DMS79 treated with DMSO at 0.1 percent for 48 hours (cell line): ENCODE data around the gene AMN.

Source experiments
- DNase-seq: peaks from one replicate; lab custom pipeline; 2025; lab: John Stamatoyannopoulos, UW

AMN gene

DNA sequence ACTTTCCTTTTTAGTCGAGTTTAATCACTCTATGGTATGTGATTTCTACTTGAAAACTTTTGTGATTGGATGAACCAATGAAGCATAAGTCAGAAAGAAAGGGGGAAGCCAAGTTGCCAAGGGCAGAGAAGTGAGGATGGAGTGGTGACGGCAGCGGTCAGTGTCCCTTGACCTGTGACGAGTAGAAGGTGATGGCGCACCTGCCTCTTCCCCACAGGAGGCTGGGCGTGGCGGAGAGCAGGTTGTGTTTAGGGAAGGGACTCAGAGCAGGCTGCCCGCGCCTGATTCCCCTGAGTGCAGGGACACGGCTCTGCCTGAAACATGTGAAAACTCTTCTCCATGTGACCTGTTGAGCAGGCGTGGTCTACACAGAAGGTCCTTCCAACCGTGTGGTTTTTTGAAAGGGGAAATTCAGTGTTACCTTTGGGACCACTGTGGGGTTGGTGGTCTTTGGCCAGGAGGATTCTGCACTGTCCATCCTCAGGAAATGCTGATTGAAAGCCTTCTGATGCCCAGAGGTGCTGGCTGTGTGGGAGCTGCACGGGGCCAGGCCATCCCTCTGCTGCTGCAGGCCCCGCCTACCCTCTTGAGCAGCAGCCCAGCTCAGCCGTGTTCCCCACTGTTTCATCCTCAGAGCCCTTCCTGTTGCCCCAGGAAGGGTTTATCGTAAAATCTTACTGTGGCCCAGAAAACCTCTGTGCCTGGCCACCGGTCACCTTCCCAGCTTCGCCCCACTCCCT, 23.5 kb upstream of the AMN start:
- no peak for DNase-seq

DNA sequence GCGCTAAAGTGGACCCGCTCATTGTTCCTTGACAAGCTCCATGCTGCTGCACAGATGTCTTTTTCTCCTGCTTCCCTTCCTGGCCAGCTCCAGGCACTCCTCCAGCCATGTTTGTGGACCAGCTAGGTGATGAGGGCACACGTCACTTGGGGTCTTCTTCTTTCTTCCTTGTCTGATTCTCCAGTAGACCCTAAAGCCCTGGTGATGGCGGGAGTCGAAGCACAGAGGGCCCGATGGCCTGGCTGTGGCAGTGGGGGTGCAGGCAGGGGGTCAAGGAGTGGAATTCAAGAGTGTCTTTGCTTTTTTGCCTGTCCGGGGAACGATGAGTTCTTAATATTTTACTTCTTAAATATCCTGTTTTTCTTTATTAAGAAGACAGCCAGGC, 23.0 kb upstream of the AMN start:
- no peak for DNase-seq

DNA sequence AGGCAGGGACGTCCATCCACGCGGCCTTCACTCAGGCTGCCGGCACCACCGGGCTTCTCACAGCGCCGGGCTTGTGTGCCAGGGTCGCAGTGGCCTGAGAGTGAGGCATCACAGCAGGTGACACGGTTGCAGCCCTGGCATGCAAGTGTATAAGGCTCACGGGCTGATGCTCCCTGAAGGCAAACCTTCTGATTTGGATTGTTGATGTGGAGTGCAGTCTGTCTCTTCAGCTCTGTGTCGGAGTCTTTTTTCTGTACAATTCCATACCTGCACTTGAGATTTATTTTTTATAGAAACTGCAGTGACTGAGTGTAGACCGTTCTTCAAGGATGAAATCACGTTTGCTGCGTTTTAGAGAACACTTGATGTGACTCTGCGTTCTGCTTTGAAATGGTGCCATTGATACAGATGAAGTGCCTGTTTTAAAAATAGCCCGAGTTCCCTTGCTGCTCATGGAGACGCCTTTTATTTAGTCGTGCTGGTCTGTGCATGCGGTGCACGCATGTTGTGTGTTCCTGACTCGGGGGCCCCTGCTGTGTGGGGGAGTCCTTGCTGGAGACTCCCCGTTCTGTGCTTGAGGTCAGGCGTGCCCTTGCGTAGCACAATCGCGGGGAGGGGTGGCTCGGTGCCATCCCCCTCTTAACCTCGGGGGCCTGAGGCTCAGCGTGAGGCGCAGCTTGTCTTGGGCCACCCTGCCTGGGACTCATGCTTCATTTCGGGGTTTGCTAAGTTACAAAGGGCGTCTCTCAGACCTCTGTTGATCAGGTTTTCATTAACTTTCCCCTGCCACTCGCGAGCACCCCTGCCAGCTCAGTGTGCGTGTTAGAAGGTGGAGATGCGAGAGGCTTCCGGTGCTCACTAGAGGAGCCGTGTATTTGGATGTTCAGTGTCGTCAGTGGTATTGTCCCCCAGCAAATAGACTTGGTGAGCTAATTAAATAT, 21.6 kb upstream of the AMN start:
- DNase-seq = peak; percentile 29

DNA sequence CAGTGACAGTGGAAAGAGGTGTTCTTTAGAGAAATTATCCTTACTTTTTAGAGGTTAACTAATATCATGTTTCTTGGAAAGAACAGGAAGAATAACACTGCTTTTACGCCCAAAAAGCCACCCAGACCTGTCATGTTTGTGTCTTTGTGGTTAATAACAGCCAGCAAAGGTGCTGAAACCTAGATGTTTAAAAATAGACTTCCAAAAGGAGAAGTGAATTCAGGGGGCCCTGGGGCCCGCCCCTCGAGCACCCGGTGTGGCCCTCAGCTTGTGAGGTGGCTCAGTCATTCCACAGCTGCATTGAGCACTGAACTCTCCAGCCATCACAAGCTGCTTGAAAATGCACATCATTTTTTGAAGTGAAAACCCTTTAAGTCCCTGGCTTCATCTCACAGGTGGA, 20.8 kb upstream of the AMN start:
- no peak for DNase-seq

DNA sequence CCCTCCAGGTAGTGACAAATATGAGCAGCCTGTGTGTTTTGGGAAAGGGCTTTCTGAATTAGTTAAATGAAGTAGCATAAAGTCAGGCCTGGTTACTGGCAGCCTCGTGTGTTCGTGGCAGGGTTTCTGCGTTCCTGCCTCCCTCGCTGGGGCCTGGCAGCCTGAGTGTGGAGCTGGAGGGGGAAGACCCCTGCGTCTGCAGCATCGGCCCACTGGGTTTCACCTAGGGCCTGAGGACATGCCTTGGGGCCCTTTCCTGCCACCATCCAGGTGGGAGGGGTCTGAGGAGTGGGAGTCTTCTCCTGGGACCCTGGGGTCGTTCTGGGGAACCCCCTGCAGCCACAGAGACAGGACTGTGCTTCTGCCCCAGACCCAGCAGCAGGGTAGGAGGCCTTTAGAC, 20.4 kb upstream of the AMN start:
- DNase-seq = no peak

DNA sequence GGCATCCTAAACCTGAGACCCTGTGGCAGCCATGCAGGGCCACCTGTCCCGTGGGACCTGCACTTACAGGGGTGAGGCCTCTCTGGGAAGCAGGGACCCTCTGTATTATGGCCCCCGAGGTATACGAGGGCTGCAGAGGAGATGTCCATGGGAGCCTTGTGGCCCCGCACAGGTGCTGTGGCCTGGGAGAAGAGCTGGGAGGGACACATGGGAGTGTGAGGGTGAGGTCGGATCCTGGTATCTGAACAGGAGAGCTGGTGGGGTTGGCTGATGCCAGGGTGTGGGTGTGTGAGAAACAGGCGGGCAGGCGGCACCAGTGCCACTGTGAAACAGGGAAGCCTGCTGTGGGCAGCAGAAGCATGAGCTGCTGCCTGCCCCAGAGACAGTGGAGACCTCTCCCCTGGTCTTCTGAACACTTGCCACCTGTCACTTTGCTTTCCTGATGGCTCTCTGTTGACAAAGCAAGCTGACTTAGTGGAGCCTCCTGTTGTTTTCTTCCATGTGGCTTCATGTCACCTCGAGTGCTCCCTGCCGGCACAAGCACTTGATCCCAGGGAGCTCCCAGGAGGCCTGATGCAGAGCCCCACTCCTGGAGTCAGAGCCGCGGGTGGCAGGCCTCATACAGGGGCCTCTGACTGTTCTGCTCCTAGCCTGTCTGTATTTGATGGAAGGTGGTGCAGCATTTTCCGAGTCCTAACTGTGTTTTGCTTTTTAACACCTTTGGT, 19.8 kb upstream of the AMN start:
- DNase-seq = no peak

DNA sequence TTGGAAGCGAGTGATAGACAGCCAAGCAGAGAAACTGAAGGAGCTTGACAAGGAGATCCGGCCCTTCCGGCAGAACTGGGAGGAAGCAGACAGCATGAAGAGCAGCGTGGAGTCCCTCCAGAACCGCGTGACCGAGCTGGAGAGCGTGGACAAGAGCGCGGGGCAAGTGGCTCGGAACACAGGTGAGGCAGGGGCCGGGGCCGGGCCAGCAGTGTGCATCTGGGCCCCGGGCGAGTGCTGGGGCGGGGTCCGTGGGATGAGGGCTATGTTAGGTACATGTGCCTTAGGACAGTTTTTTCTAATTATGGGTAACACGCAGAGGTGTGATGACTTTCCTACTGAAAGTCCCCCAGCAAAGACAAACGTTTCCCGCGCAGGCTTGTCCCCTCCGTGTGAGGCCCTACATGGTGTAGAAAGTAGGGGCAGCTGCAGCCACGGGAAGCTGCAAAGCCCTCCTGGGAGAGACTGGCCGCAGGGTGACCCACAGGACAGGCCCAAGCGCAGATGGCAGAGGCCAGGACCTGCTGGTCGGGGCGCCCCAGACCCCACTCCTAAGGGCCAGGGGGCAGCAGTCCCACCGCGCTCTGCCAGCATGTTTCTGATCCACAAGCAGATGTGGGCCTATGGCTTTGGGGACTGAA, 19.1 kb upstream of the AMN start:
- no peak for DNase-seq

DNA sequence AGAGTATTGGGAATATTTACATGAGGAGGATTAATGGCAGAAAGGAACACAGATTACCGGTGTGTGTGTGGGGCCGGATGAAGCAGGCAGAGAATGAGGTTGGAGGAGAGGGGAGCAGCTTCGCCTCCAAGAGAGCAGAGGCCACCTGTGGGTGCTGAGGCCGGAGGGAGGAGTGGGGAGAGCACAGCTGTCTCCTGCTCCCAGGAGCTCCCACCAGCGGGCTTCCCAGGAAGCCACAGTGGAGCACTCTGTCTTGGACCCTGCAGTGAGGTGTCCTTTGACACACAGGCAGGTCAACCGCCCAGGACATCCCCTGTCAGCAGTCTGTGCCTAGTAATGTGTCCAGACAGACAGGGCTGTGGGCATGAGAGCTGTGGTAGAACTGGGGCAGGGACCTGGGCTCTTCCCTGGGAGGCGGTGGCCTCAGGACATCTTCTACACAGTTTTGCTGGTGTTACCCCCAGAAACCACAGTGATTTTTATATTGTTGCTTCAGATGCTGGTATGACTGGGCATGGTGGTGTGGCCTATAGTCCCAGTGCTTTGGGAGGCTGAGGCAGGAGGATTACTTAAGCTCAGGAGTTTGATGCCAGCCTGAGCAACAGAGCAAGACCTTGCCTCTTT, 18.5 kb upstream of the AMN start:
- no peak for DNase-seq

DNA sequence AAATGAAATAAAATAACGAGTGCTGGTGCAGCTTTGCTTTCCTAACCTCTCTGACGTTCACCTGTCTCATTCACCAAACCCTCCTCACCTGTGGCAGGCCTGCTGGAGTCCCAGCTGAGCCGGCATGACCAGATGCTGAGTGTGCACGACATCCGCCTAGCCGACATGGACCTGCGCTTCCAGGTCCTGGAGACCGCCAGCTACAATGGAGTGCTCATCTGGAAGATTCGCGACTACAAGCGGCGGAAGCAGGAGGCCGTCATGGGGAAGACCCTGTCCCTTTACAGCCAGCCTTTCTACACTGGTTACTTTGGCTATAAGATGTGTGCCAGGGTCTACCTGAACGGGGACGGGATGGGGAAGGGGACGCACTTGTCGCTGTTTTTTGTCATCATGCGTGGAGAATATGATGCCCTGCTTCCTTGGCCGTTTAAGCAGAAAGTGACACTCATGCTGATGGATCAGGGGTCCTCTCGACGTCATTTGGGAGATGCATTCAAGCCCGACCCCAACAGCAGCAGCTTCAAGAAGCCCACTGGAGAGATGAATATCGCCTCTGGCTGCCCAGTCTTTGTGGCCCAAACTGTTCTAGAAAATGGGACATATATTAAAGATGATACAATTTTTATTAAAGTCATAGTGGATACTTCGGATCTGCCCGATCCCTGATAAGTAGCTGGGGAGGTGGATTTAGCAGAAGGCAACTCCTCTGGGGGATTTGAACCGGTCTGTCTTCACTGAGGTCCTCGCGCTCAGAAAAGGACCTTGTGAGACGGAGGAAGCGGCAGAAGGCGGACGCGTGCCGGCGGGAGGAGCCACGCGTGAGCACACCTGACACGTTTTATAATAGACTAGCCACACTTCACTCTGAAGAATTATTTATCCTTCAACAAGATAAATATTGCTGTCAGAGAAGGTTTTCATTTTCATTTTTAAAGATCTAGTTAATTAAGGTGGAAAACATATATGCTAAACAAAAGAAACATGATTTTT, 17.1 kb upstream of the AMN start:
- DNase-seq = no peak

DNA sequence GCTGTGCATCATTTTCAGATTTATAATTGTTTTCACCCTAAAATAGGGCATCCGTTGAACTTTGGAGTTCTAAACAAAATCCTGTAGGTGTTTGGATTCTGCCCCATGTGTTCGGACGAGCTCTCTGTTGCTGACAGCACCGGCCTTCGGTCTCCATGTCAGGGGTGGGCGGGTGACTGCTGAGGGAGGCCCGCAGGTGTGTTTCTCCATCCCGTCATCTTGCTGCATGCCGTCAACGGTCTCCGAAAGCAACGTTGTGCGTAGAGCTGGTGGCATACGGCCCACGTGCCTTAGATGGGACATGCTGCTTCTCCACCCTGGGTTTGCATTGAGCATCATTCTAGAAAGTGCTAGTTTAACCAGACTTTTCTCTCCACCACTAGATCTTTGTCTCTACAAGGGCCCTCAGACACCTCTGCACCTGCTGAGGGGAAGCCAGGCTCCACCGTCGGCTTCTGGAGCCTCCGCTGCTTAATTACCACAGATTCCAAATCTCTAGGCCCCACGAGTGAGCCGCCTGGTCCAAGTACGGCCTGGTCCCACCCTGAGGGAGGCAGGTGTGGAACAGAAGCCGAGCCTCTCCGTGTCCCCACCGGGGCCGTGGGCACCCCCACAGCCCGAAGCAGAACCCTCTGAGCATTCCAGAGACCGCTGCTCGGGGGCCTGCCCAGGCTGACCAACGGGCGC, 15.7 kb upstream of the AMN start:
- no peak for DNase-seq

DNA sequence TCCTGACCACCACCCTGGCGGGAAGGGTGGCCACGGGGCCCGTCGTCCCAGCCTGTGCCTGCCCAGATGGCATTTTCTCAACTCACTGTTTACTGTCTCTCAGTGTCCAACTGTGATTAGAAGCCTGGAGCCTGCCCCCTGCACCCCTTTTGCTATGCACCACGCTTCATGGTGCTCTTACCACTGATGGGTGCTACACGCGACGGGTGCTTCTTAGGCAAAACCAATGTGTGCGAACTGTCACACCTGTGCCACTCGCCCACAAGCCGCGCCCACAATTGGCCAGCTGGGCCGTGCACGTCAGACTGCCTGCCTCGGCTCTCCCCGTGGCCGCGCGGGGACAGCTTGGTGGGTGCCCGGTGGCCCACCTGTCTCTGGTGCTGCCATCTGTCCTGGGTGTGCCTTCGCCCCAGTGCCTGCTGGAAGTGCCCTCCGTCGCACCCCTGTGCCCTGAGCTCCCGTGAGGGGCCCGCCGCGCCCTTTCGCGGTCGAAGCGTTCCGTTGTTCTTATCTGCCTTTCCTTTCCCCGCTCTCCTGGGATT, 15.1 kb upstream of the AMN start:
- DNase-seq = no peak

DNA sequence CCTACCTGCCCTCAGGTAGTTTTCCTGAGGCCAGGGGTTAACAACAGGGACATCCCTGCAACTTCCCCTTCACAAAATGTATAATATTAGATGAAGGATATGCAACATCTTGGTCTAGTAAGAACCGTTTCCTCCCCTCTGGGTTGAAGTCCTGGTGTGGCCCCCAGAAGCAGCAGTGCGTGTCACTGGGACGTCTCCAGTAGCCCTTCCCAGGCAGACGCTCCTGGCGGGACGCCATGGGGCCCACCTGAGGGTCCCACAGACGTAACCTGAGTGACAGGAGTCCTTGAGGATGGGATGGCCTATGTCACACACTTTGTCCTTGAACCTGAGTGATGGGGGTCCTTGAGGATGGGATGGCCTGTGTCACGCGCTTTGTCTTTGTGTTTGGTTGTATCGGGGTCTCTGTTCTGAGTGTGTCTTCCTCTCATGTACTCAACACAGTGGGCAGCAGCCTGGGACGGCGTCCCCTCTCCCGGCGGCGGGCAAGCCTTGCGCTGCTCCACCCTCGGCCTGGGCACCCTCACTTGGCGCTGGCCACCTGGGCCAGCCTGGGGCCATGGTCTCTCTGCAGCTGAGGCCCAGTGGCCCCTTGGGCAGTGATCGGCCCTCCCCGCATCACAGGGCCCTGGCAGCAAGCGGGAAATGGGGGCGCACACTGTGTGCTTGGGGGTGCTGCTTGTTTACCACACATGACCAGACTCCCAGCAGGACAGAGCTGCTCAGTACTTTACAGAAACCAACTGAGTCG, 14.3 kb upstream of the AMN start:
- DNase-seq = no peak

DNA sequence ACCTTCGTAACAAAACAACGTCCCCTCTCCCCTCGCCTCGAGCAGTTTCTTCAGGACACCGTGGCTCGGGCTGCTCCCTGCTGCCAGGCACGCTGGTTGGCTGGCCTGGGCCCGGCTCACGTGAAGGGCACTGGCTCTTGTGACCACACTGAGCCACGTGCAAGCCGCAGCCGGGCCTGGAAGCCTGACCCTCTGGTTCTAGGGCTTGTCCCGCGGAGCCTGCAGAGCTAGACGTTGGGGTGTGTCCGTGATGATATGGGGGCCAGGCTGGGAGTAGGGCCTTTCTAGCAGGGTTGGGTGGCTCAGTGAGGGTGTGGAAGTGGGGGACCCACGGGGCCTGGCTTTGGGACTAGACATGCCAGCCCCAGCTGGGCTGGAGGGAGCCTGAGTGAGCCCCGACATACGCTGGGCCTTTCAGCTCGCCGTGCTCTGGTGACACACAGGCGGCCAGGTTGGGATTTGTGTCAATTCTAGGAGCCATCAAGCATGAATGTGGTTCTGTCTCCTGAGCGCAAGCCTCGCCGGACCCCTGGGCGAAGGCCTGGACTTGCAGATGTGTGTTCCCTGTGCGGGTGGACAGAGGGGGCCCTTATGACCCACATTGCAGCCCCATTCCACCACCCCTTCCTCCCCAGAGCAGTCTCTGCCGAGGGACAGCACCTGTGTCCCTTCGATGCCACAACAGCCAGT, 13.6 kb upstream of the AMN start:
- peak; percentile 51 for DNase-seq

DNA sequence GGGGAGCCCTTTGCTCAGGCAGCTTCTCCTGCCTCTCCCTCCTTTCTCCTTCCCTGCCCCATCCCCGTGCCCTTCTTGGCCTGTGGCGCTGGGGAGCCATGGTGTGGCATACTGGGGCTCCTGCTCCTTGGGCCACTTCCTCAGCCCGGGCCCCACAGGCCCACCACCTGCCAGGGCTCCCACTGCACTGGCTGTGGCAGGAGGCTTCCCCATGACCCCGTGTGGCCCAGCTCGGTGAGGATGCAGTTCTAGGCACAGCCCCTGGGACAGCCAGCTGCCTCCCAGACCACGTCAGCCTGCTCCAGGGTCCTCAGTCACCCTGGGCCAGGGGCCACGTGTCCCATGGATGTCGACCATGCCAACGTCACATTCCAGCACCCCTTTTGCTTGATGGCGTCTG, 13.0 kb upstream of the AMN start:
- no peak for DNase-seq

DNA sequence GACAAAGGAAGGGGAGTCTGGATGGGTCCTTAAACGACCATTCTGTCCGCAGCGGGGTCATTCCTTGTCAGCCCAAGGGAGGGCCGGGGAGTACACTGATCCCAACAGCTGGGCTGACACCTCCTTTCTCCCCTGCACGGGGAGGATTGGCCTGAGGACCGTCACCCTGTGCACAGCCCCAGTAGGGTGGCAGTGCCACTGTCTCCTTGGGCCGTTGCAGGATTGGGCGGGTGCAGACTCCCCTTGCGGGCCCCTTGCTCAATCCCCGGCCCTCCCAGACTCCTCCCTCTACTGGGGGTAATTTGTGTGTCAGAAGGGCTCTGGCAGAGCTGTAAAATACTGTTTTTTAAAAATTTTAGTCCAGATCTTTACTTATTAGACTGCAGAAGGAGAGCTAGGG, 12.6 kb upstream of the AMN start:
- DNase-seq = no peak

DNA sequence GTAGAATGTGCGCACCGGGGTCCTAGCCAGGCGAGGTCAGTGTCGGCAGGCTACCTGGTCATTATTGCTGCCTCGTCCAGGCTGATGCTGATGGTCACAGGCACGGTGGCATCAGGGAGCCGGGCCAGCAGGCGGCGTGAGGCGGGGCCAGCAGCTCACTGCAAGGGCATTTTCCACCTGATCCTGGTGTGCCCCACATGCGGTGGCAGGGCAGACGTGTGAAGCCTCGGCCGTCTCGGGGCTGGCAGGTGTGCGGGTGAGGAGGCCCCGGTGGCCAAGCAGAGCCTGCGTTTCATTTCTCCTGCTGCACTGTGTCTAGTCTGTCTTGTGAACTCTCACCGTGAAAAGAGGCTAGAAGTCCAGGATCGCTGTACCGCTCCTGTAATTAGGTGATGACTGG, 12.0 kb upstream of the AMN start:
- no peak for DNase-seq

DNA sequence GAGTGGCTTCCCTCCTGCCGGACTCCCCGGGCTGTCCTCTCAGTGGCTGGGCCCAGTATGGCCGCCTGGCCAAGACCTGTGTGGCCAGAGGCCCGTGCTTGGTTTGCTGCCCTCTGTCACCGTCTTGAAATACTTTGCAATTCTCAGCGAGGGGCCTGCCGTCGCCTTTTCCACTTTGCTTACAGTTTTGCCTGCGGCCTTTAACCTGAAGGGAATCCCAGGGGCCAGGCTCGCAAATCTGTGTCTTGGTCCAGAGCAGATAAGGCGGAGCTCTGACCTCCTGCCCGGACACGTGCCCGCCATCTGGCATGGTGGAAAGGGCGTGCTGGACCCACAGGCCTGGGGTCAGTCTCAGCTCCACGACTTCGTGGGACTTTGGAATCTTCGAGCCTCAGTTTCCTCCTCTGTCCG, 10.9 kb upstream of the AMN start:
- no peak for DNase-seq
